Lung microvascular endothelial cell (primary cell): Measurements from ENCODE around the gene DCAF11. TPM values are rescaled to one million over a fixed set of nuclear protein-coding genes. Genes with fewer than 3 reads are reported as not detected.
"Not testable (repeated sequence)": the region's sequence is repeated elsewhere in the genome, so short reads cannot be mapped to it uniquely, and the experiment has no call there.

ENCODE experiments used
- DNase-seq, 2 donors: peaks; one replicate each; pipeline versions ENCODE4 v3.0.0 to v3.0.0-alpha.2; 2010; ENCODE audit warnings: low read depth in 2 of 2
- total RNA-seq: library from RNA; depleted of rRNA; stranded (reverse); fragments of >200 nt; gene quantifications from 2 replicates; pipeline ENCODE4 v1.2.1, GENCODE V29; 2014

DCAF11 gene
- total RNA-seq, 1 donor from 2014 or later: 77.8 TPM

DNA sequence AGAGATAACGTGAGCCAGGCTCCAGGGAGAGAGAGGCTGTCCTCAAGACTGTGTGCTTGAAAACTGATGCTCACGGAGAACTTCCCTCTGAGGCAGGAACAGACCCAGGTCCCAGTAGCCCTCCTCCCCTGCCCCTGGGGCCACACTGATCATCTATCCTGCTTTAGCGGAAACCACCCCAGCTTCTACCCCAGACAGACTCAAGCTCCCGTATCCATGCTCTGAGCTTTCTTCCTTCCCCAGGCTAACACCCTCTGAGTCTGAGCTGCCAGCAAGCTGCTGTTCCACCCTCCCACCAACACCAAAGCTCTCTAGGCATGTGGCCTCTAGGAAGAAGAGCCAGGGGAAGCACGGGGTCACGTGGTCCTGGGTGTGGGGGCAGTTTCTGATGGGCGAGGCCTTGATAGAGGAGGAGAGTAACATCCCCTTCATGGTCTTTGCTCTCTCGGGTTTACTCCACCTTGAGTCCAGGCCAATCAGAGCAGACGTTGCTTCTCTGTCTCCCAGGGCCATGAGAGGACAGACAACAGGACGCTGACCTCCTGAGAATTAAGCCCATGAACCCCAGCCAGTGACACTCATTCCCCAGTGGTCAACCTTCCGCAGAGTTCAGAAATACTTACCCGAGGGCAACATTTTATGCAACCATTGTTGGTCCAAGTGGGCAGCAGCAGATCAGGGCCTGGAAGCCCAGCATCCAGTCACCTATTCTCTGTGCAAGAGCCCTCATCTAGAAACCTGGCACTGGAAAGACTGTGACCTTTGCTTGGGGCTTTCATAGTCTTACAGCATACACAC, 19.1 kb upstream of the DCAF11 start:
- peak in 1 of 2 donors; percentile 23 for DNase-seq

DNA sequence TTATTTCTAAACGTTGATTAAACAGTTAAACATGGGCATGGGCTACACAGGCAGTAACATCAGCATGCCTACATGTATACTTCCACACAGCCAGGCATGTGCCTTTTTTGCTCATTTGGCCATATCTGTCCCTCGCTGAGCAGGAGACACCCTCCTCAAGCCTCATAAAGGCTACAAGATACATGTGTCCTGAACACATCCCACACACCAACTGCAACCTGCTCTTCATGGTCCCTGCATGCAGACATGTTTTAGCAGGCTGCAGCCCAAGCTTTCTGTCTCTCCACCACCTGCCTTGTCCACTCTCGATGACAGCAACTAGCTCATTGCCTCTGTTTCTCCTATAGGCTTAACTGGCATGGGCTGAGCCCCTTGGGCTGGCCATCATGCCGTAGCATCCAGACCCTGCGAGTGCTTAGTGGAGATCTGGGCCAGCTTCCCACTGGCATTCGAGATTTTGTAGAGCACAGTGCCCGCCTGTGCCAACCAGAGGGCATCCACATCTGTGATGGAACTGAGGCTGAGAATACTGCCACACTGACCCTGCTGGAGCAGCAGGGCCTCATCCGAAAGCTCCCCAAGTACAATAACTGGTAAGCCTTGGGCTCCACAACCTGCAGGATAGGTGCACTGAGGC, 17.9 kb upstream of the DCAF11 start:
- DNase-seq: no peak

DNA sequence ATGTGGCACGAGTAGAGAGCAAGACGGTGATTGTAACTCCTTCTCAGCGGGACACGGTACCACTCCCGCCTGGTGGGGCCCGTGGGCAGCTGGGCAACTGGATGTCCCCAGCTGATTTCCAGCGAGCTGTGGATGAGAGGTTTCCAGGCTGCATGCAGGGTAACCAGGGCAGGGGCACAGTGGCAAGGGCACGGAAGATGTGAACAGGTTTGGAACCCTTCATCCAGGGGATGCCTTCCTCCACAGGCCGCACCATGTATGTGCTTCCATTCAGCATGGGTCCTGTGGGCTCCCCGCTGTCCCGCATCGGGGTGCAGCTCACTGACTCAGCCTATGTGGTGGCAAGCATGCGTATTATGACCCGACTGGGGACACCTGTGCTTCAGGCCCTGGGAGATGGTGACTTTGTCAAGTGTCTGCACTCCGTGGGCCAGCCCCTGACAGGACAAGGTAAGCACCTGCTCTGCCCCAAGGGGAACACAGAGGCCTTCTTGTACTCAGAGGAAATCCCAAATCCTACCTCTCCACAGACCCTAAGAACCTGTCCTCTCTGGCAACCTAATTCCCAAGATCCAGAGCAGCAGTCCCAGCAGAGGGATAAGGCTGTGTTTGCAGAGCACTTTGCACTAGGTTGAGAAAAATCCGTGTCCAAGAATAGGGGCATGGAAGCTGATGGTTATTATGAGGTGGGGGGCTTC, 16.2 kb upstream of the DCAF11 start:
- no peak for DNase-seq

DNA sequence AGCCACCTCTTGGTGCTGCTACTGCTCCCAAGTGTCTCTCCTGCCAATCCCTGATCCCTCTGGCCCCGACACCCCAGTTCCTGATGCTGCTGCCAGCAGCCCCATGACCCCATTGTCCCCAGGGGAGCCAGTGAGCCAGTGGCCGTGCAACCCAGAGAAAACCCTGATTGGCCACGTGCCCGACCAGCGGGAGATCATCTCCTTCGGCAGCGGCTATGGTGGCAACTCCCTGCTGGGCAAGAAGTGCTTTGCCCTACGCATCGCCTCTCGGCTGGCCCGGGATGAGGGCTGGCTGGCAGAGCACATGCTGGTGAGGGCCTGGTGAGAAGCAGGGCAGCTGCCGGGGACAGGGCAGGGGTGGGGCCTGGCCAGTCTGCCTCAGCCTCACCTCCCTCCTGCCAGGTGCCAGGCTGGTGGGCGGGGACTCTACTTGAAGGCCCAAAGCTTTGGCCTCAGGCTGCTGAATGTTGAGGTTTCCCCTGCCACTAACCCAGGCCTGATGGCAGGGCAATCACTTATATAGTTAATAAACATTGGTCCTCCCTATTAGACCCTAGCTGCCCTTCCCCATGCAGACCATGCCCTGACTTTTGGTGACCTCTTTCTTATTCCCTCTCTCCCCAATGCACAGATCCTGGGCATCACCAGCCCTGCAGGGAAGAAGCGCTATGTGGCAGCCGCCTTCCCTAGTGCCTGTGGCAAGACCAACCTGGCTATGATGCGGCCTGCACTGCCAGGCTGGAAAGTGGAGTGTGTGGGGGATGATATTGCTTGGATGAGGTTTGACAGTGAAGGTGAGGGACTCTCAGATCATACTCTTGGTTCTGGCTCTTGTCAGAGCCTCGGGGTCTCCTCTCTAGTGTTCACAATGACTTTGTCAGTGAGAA, 15.4 kb upstream of the DCAF11 start:
- no peak for DNase-seq

DNA sequence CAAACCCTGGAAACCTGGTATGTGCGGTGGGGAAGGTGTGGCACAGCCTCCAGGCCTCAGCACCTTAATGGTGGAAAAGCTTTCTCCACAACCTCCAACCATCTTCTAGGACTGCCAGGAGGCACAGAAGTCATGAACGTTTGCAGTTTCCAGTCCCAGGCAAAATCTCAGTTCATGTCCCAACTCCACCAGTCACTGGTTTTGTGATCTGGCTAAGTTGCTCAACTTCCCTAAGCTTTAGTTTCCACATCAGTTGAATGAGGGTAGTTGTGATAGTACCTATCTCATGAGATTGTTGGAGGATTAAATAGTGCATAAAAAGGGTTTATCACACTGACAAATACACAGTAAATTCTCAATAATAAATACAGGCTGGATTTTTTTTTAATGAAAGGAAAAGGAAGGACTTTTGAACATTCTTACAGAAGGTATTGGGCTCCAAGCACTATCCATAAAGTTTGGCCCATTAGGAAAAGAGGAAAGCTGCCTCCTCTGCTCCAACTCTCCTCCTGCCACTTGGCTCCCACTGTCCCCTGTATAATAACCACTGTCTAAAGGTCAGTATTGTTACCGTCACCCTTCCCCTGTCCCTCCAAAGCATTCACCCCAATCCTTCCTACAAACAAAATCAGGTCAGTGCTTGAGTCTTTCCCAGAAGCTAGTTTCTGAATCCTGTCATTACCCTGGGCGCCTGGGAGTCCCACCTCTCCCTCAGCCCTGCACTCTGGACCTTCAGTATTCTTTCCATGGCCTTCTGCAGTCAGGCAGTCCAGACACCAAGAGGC, 14.2 kb upstream of the DCAF11 start:
- DNase-seq: no peak

DNA sequence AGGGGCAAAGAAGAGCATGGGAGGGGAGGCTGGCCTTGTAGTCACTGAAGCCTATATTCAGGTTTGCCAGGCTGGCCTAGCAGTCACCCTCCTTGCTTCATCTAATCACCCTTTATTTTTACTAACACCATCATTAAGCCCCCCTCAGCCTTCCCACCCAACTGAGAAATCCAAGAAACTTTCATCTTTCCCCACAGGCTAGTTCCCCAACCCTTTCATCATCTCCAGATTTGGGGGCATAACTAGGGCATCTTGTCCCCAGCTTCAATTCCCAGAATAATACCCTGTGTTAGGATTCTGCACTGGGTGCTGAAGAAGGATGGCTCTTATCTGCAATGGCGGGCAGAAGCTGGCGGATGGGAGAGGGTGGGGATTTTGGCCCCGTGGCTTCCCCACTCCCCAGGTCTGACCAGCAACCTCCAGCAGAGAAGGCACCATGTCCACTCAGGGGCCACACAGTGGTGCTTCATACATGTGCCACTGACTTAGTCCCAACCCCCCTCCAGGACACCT, 13.5 kb upstream of the DCAF11 start:
- DNase-seq: no peak

DNA sequence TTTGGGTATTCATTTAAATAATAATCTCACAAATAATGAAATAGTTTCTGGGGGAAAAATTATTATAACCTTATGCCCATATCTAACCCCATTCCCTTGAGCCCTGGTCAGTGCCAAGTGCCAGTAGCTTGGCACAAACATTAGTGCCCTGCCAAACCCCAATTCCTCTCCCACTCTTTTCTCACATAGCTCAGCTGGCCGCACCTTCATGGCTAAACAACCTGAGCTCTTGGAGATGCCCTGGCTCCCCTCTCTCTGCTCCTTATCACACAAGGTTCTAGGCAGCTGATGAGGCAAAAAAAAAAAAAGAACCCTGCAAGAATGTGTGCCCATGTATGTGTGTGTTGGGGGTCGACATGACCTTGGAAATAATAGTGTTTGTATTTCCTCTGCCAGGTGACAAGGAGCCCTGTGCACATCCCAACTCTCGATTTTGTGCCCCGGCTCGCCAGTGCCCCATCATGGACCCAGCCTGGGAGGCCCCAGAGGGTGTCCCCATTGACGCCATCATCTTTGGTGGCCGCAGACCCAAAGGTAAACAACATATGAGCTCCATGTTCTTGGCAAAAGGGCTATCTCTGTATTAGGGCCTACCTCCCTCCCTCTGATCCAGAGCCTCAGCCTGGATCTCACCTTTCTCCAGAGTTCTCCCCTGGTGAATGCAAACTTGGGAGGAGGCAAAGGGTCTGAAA, 12.1 kb upstream of the DCAF11 start:
- no peak for DNase-seq

DNA sequence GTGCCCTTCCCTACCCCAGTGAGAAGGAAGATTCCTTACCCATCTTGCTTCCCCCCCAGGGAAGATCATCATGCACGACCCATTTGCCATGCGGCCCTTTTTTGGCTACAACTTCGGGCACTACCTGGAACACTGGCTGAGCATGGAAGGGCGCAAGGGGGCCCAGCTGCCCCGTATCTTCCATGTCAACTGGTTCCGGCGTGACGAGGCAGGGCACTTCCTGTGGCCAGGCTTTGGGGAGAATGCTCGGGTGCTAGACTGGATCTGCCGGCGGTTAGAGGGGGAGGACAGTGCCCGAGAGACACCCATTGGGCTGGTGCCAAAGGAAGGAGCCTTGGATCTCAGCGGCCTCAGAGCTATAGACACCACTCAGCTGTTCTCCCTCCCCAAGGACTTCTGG, 11.1 kb upstream of the DCAF11 start:
- no peak for DNase-seq

DNA sequence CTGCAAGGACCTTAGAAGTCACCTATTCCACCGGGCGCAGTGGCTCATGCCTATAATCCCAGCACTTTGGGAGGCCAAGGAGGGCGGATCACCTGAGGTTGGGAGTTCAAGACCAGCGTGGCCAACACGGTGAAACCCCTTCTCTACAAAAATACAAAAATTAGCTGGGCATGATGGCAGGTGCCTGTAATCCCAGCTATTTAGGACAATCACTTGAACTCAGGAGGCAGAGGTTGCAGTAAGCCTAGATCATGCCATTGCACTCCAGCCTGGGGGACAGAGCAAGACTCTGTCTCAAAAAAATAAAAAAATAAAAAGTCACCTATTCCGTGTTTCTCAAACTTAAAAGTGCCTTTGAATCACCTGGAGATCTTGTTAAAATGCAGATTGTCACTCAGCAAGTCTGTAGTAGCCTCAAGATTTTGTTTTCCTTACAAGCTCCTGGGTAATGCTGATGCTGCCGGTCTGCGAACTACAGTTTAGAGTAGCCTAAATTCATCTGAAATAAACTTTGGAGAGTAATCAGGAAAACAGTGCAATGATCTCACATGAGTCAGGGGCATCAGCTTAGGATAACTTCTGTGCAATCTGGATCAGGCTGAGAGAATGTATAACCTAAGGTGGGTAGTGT, 8.9 kb upstream of the DCAF11 start:
- not testable (repeated sequence) for DNase-seq

DNA sequence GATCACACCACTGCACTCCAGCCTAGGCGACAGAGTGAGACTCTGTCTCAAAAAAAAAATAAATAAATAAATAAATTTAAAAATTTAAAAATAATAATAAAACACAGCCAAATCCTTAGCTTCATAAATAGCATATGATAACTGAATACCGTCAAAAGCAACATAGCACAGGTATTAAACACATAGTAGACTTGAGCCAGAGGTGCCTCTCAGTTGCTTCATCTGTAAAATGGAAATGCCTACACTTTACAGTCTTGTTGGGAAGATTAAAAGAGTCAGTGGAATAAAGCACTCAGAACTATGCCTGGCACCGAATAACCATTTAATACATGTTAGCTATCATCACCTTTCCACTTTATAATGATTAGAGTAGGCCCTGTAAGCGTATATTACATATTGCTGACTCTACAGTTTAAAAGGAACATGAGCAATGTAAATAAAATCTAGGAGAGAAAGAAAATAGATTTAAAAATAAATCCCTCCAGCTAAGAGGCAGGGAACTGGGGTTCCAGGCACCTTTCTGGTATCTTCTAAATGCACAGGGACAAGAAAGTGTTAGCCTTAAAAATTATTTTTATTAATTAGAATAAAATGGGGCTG, 7.8 kb upstream of the DCAF11 start:
- no peak for DNase-seq

DNA sequence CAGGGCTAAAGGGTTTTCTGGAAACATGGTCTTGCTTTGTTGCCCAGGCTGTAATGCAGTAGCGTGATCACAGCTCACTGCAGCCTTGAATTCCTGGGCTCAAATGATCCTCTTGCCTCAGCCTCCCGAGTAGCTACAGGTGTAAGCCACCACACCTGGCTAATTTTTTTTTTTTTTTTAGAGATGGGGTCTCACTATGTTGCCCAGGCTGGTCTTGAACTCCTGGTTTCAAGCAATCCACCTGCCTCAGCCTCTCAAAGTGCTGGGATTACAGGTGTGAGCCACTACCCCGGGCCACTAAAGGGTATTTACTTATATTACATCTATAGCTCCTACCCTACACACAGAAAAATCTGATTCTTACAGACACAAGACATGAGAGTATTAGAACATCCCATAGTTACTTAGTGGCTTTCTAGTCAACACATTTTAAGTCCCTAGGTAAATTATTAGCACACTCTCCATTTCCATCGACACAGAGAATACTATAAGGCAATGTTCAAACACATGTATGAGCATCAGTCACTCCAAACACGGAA, 6.2 kb upstream of the DCAF11 start:
- no peak for DNase-seq

DNA sequence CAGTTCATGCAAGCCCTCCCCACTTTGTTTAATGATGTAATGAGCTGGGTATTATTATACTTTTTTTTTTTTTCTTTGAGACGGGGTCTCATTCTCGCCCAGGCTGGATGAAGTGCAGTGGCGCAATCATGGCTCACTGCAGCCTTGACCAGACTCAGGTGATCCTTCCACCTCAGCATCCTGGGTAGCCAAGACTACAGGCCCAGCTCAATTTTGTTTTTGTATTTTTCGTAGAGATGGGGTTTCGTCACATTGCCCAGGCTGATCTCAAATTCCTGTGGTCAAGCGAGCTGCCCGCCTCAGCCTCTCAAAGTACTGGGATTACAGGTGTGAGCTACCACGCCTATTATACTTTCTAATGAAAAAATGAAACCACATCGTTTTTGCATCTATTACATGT, 4.5 kb upstream of the DCAF11 start:
- DNase-seq: no peak

DNA sequence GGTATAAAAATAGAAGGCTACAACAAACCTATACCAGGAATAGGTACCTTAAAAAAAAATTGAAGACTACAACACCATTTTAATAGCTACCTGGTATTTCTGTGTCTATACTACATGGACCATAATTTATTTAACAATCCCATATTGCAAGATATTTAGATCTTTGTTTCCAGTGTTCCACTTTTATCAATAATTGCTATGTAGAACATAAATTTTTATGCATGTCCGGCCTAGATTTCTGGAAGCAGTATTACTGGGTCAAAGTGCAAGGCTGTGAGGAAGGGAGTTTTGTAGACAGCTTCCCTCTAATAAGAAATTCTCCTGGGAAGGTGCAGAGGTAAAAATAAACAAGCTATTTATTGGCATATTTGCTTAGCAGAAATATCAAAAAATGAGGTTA, 4.1 kb upstream of the DCAF11 start:
- DNase-seq: no peak

DNA sequence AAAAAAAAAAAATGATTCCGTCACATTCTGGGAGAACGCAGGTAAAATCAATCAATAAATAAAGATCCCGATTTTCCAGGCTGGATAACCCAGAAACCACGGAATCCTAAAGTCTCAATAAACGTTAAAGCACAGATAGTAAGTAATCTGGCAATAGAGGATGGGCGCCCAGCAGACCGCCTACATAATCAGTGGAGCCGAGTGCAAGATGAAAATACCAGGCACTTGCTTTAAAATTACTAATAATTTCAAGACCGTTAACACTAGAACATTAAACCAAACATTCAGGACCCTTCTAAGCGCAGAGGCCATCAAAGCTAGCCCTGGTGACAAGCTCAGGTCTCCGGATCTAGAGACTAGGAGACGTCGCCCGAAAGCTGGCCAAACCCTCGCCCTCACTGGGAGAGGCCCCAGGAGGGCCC, 1.2 kb upstream of the DCAF11 start:
- DNase-seq: no peak

DNA sequence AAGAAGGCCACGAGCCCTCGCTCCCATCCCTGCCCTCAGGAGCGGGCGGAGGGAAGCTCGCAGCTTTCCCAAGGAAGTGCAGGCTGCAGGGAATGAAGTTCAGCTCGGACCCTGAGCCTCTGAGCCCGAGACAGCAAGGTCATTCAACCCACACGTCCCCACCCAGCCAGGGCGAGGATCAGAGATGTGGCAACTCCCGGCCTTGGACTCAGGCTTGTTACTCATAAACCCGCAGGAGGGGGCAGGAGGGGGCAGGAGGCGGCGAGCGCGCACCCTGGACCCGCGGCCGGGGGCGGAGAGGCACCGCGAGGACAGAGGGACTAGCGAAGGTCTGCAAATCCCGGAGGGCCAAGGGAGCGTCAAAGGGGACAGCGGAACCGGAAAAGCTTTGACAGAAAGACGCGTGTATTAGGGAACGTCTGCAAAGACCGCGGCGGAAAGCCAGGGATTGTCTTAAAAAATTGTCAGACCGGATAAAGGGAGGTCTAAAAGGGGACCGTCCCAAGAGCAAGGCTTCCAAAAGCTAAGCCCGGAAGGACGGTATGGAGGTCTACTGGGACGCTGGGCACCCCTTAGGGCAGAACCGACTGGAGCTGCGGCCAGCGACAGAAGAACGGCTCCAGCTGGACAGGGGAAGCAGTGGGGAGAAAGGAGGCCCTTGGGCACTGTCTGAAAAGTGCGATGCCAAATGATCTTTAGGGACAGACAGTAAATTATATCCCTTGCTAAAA, 611 bp upstream of the DCAF11 start:
- DNase-seq: peak; percentile 71 to 79

DNA sequence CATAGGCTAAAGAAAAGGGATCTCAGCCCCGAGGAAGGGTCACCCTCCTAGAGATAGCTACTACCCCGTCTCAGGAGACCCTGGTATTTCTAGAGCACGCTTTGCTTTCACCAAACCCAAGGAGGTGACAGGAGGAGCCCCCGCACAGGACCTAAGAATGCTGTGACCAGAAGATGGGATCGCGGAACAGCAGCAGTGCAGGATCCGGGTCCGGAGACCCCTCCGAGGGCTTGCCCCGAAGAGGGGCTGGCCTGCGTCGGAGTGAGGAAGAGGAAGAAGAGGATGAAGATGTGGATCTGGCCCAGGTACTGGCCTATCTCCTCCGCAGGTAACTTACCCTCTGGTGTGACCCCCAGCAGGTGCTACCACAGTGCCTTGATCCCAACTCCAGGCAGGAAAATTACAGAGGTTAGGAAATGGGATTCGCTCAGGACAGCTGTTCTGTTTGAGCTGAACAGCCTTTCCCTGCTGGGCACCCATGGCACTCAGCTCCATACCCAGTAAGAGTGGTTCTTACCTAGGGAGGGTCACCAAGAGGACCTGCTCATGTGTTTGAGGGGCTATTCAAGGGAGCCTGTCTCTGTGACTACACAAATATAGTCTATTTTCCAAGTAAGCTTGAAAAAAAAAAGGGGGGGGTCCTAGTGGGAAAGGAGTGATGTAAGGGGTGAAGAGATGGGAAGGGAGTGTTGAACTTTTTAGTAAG, 998 bp downstream of the DCAF11 start:
- DNase-seq: no peak

DNA sequence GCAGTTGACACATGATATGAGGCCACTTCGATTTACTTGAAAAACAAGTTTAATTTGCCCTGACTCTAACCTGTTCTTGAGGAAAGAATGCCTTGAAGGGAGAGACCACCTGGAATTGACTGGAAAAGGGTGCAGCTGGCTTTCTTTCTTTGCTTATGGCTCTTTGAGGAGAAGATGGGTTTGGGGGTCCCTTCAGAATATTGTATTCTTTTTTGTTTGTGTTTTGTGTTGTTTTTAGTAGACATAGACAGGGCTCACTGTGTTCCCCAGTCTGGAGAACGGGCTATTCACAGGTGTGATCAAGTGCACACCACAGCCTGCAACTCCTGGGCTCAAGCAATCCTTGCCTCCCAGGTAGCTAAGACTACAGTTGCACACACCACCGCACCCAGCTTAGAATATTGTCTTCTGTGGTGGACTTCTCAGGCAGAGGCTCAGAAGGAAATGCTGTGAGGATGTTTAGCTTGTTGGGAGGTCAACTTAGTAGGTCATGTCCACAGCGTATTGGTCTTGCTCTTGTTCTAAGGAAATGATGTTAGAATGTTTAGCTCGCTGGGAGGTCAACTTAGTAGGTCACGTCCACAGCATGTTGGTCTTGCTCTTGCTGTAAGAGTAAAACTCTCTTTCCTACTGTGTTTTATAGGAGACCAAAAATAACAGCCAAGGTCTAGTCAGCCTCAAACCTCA, 1.7 kb downstream of the DCAF11 start:
- DNase-seq: peak in 1 of 2 donors; percentile 23
